Ovary (tissue), 9 donors: ENCODE data around the gene NUDCD3. TPM values are rescaled to one million over a fixed set of nuclear protein-coding genes. Genes with fewer than 3 reads are reported as not detected.

Experiments used
- DNase-seq, 5 donors: peaks; one replicate each; pipeline ENCODE4 v3.0.0-alpha.2; 2019 to 2020
- H3K27ac ChIP-seq, 2 donors: fragments of 200-600 bp; one replicate each; pipeline versions ENCODE4 v1.5.1 to v1.8.0; 2019 to 2022
- H3K27me3 ChIP-seq: fragments of 200-600 bp; one replicate; pipeline ENCODE4 v1.8.0; 2022
- H3K36me3 ChIP-seq: fragments of 200-600 bp; sonication (generic); one replicate; pipeline ENCODE4 v1.5.1; 2019
- H3K4me1 ChIP-seq: one replicate; pipeline ENCODE4 v1.8.1; 2013; ENCODE audit warnings: mild to moderate bottlenecking, moderate library complexity; ENCODE audit not compliant: insufficient read depth
- H3K4me3 ChIP-seq: fragments of 200-600 bp; sonication (generic); one replicate; pipeline ENCODE4 v1.5.1; 2017
- H3K9me3 ChIP-seq, 2 donors: fragments of 200-600 bp in 1 of 2; sonication (generic) in 1 of 2; one replicate each; pipeline versions ENCODE4 v1.5.1 to v1.8.1; 2013 to 2019; ENCODE audit warnings: mild to moderate bottlenecking in 1 of 2, moderate library complexity in 1 of 2
- CTCF ChIP-seq, 3 donors: fragments of 450-650 bp in 2 of 3; fragments of 200-600 bp in 1 of 3; IDR thresholded peaks; one replicate each; pipeline versions ENCODE4 v1.5.1 to v1.8.0; 2016 to 2022; ENCODE audit warnings: antibody characterized with exemption in 3 of 3, mild to moderate bottlenecking in 1 of 3
- EP300 ChIP-seq: sonication (generic); formaldehyde crosslinking; IDR thresholded peaks from one replicate; pipeline ENCODE4 v1.6.1; 2017; ENCODE audit warnings: antibody characterized with exemption
- POLR2A ChIP-seq: fragments of 450-650 bp; IDR thresholded peaks from one replicate; pipeline ENCODE4 v1.6.1; 2017; ENCODE audit warnings: antibody characterized with exemption, mild to moderate bottlenecking, moderate library complexity
- WGBS, 3 donors: extraction: QIAGEN DNeasy Blood & Tissue Kit in 1 of 3; methylation state at CpG; one replicate each; pipeline versions ENCODE4 v1.1.5 to v1.1.7; 2013 to 2017; 5-methylcytosine and 5-hydroxymethylcytosine counted together
- intact Hi-C, 4 donors: fragments of 100-400 bp; cut with DNase I; formaldehyde crosslinking; loops; one replicate each; pipeline versions ENCODE4 v1.11.0 to v1.15.1; 2022 to 2023
- polyA plus RNA-seq, 2 donors: library from polyadenylated mRNA; stranded (reverse); fragments of 200-250 nt in 1 of 2; fragments of 350-450 nt in 1 of 2; fragmentation: Illumina TruSeq in 1 of 2; extraction: RNeasy Lipid Tissue Mini Kit (QIAGEN cat#74804) in 1 of 2; gene quantifications; one replicate each; pipeline ENCODE4 v1.2.3, GENCODE V29; 2013 to 2014
- total RNA-seq, 7 donors: library from RNA; depleted of rRNA in 2 of 7; stranded (reverse); fragments of >200 nt in 2 of 7; fragmentation: NEBNext Ultra II Directional in 3 of 7; extraction: Animal tissue kit (Norgen Biotek cat#: 25700) in 3 of 7; gene quantifications; one replicate each; pipeline versions ENCODE4 v1.1.0 to v1.2.4, GENCODE V29; 2016 to 2023
- donor health status: DM: no; HTN: no; CAD: no; lungs with moderate emphysema.
- donor health status: DM: no; HTN: no; CAD: no.
- donor health status: Bipolar disorder and iron deficiency.
- donor health status: DM: yes; HTN: yes; CAD: no.
- donor health status: DM: no; HTN: no; CAD: no.
- donor health status: DM: yes; HTN: yes; CAD: no.

NUDCD3 gene
- total and polyA plus RNA-seq, 9 donors = 32.1 to 117 (median 102) TPM

GRCh38 chr7:44381494-44382220, 108.8 kb downstream of the NUDCD3 start:
- TF ChIP-seq CTCF (IDR thresholded peaks at IDR 0.05) (no peak), EP300 (no peak), POLR2A (no peak)
- Histone ChIP-seq H3K4me1 (no peaks in the 10 kb centered on the region), H3K9me3 (no peaks in the 10 kb centered on the region), H3K36me3 (no peaks in the 10 kb centered on the region), H3K27me3 (no peaks in the 10 kb centered on the region), H3K27ac (no peak overlapping the region), H3K4me3 (no peak overlapping the region)
- DNase-seq = no peak
- WGBS, 3 donors = 89 to 90% (median 90%) methylated on average over 9 of the region's 9 CpGs
- intact Hi-C loops = no loop called here

GRCh38 chr7:44380831-44381493, 109.5 kb downstream of the NUDCD3 start:
- H3K4me1 ChIP-seq = no peaks in the 10 kb centered on the region
- intact Hi-C loops = no loop called here
- no peaks in the 10 kb centered on the region for H3K27me3 ChIP-seq
- no peaks in the 10 kb centered on the region for H3K36me3 ChIP-seq
- H3K27ac ChIP-seq = no peak overlapping the region
- 75 to 77% (median 77%) methylated on average over 4 of the region's 4 CpGs for WGBS, 3 donors
- no peak overlapping the region for H3K4me3 ChIP-seq
- TF ChIP-seq EP300 (no peak), POLR2A (no peak), CTCF (IDR thresholded peaks at IDR 0.05) (no peak)
- DNase-seq = no peak
- H3K9me3 ChIP-seq = no peaks in the 10 kb centered on the region

- WGBS, 3 donors = 85 to 92% (median 92%) methylated on average over 2 of the region's 2 CpGs
- intact Hi-C loops = no loop called here
- TF ChIP-seq CTCF (IDR thresholded peaks at IDR 0.05) (no peak), POLR2A (no peak)
- Histone ChIP-seq H3K27me3 (no peaks in the 10 kb centered on the region), H3K27ac (no peak overlapping the region), H3K36me3 (no peaks in the 10 kb centered on the region), H3K4me1 (no peaks in the 10 kb centered on the region), H3K9me3 (no peaks in the 10 kb centered on the region), H3K4me3 (no peak overlapping the region)
- DNase-seq = no peak
These were observed 110.1 kb downstream of the NUDCD3 start for GRCh38 chr7:44380189-44380830.

DNA sequence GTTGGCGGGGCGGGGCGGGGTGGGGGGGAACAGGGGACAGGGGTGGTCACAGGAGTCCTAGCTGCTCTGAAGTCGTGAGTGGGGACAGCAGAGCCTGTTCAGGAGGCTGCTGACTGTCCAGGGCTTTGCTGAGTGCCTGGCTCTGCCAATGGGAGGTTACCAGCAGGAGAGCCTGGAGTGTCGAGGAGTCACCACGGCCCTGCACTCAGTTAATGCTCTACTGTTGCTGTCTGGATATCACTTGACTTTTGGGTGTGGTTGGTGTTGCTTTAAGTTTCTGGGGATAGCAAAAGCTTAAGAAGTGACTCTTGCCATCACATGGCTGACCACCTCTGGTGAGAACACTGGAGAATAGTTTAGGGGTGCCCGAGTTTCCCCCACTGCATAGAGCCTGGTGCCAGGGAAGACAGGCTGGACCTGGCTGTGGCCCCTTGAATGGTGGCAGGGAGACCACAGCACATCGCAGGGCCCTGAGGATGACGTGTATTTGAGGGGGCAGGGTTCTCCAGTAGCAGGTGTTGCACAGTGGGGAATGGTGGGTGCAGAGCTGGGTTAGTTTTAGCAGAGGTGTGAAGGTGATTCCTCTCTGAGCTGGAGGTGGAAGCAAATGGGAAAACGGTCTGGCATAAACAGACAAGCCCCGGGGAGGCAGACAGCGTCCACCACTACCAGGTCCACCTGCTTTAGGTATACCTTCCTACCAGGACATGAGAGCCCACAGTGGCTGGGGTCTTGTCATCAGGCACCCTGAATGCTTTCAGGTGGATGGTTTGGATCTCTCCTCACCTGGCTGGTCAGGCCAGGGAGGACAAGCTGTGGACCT, 110.9 kb downstream of the NUDCD3 start:
- WGBS, 3 donors = 80 to 83% (median 83%) methylated on average over 12 of the region's 12 CpGs
- Histone ChIP-seq H3K36me3 (no peaks in the 10 kb centered on the region), H3K27me3 (no peaks in the 10 kb centered on the region), H3K4me3 (no peak overlapping the region), H3K4me1 (no peaks in the 10 kb centered on the region), H3K27ac (no peak overlapping the region), H3K9me3 (no peaks in the 10 kb centered on the region)
- intact Hi-C loops = no loop called here
- no peak for TF ChIP-seq CTCF (IDR thresholded peaks at IDR 0.05)
- TF ChIP-seq POLR2A = no peak
- TF ChIP-seq EP300 = no peak
- DNase-seq = no peak
